ENCODE results near the gene FAM219A.

GRCh38 chr9:34459356-34459755 lies 986 bp upstream of the FAM219A start:
- TF ChIP-seq POLR2AphosphoS5 (IDR thresholded peaks at IDR 0.05) (no peak), CTCF (IDR thresholded peaks at IDR 0.05) (no peak), POLR2A (IDR thresholded peaks at IDR 0.05) (no peak)

Data from prostate gland (tissue), 2 donors.